TTC549 (cell line): ENCODE measurements around the gene CYP4F2.
"Not testable (repeated sequence)": the region's sequence is repeated elsewhere in the genome, so short reads cannot be mapped to it uniquely, and the experiment has no call there.

ENCODE experiments used
- FAIRE-seq: peaks from 2 replicates; lab custom pipeline; 2012; peaks lifted over from hg19 to GRCh38; lab: Jason Lieb, UNC

The CYP4F2 gene

GRCh38 chr19:15900032-15900431 is 2.2 kb upstream of the CYP4F2 start:
- FAIRE-seq: not testable (repeated sequence)

- not testable (repeated sequence) for FAIRE-seq
Observed at GRCh38 chr19:15899561-15899960, 1.7 kb upstream of the CYP4F2 start.

- FAIRE-seq: no peak
Observed at GRCh38 chr19:15897026-15897737, 692 bp downstream of the CYP4F2 start.

GRCh38 chr19:15895876-15896430 is 1.9 kb downstream of the CYP4F2 start:
- FAIRE-seq: no peak

GRCh38 chr19:15894359-15894758 is 3.5 kb downstream of the CYP4F2 start:
- no peak for FAIRE-seq

- no peak for FAIRE-seq
Observed at GRCh38 chr19:15893477-15893876, 4.4 kb downstream of the CYP4F2 start.

GRCh38 chr19:15892012-15892411 is 5.9 kb downstream of the CYP4F2 start:
- FAIRE-seq: no peak

- FAIRE-seq: no peak
Observed at GRCh38 chr19:15891434-15891833, 6.4 kb downstream of the CYP4F2 start.

GRCh38 chr19:15889339-15889738 is 8.5 kb downstream of the CYP4F2 start:
- FAIRE-seq: not testable (repeated sequence)

- FAIRE-seq: no peak
Observed at GRCh38 chr19:15885919-15886318, 12.0 kb downstream of the CYP4F2 start.

- no peak for FAIRE-seq
Observed at GRCh38 chr19:15885167-15885566, 12.7 kb downstream of the CYP4F2 start.

- FAIRE-seq: not testable (repeated sequence)
Observed at GRCh38 chr19:15883329-15883728, 14.5 kb downstream of the CYP4F2 start.

GRCh38 chr19:15874821-15875474 is 22.9 kb downstream of the CYP4F2 start:
- no peak for FAIRE-seq

- not testable (repeated sequence) for FAIRE-seq
Observed at GRCh38 chr19:15873771-15874170, 24.1 kb downstream of the CYP4F2 start.

- no peak for FAIRE-seq
Observed at GRCh38 chr19:15871570-15871969, 26.3 kb downstream of the CYP4F2 start.

GRCh38 chr19:15869873-15870272 is 28.0 kb downstream of the CYP4F2 start:
- no peak for FAIRE-seq

- FAIRE-seq: no peak
Observed at GRCh38 chr19:15869109-15869555, 28.7 kb downstream of the CYP4F2 start.

GRCh38 chr19:15866636-15867035 is 31.2 kb downstream of the CYP4F2 start:
- FAIRE-seq: no peak

GRCh38 chr19:15864824-15865223 is 33.0 kb downstream of the CYP4F2 start:
- no peak for FAIRE-seq

- no peak for FAIRE-seq
Observed at GRCh38 chr19:15863272-15863671, 34.6 kb downstream of the CYP4F2 start.

GRCh38 chr19:15862444-15862843 is 35.4 kb downstream of the CYP4F2 start:
- no peak for FAIRE-seq

GRCh38 chr19:15860522-15860921 is 37.4 kb downstream of the CYP4F2 start:
- FAIRE-seq: no peak

- no peak for FAIRE-seq
Observed at GRCh38 chr19:15859187-15859586, 38.7 kb downstream of the CYP4F2 start.

- no peak for FAIRE-seq
Observed at GRCh38 chr19:15850385-15850784, 47.5 kb downstream of the CYP4F2 start.
